Ammon's horn (tissue), 1 donor: ENCODE measurements around the gene CTBP2.

Experiments used
- DNase-seq: peaks from one replicate; pipeline ENCODE4 v3.0.0-alpha.2; 2016; ENCODE audit warnings: low spot score

The CTBP2 gene

DNA sequence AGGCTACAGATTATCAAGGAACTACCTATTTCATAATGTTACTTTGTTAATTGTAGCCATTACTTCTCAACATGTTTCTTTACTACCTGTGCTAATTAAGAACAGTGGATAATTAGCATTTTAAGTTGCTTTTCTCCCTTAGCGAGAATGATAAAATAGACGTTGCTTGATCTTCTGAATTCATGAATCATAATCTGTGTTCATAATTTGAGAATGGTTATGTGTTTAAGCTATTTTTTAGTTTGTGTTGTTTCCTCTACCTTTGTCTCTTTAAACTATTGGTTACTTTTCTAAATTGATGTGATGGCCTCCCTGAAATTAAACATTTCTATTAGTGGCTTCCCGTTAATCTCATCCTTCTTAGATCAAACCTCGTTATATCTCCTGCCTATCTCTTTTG, 218.5 kb downstream of the CTBP2 start, which contains the start of gene ZRANB1:
Gene ZRANB1 (plus strand): TSS at position 301 of the 400 bp plus-strand sequence. CDS start 371 bp downstream, outside the sequence.
- no peak for DNase-seq

DNA sequence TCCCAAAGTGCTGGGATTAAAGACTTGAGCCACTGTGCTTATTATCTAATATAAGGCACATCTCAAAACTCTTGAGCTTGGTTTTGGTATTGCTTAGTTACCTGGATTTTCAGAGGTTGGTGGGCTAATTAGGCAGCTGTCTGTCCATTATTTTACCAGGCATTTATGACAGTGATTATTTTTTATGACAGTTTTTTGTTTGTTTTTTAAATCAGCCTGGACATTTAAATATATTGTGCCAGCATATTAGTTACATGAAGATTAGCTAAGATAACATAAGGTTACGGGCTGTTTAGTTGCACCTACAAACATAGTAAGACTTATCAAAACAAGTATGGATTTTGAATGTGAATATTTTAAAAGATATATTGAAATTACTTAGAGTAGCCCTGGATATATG, 221.1 kb downstream of the CTBP2 start:
- DNase-seq = no peak

DNA sequence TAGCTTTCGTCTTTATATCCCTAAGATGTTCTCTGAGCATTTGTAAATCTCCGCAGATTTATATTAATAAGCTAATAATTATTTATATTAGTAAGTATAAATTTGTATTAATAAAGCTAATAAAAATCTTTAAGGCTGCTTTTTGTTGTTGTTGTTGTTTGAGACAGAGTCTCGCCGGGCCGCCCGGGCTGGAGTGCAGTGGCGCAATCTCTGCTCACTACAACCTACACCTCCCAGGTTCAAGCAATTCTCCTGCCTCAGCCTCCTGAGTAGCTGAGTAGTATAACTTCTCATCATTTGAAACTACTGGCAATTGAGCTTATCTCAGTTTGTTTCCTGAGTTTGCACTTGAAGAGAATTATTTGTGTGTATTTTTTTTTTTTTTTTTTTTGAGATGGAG, 223.6 kb downstream of the CTBP2 start:
- DNase-seq = no peak

- DNase-seq = no peak
Measured at GRCh38 chr10:124935946-124936345, 224.4 kb downstream of the CTBP2 start.
